NAMALWA (cell line): Measurements from ENCODE around the gene MYO9B.

Source experiments
- DNase-seq: peaks from one replicate; pipeline ENCODE4 v3.0.0-alpha.2; 2015; ENCODE audit warnings: low spot score

MYO9B gene

DNA sequence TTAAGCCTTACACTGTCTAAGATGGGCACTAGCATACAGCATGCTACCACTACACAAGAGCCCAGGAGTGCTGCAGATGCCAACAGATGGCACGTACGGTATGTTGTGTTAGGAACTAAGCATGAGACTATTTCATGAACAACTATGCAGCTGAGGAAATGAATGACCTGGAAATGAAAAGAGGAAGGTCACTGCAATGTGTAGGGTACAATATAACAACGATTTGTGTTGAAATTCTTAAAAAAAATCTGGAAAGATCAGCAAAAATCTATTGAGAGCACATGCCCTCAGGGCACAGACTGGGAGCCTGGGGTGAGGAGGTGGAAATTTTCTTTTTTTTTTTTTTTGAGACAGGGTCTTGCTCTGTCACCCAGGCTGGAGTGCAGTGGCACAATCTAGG, 14.8 kb upstream of the MYO9B start:
- no peak for DNase-seq

DNA sequence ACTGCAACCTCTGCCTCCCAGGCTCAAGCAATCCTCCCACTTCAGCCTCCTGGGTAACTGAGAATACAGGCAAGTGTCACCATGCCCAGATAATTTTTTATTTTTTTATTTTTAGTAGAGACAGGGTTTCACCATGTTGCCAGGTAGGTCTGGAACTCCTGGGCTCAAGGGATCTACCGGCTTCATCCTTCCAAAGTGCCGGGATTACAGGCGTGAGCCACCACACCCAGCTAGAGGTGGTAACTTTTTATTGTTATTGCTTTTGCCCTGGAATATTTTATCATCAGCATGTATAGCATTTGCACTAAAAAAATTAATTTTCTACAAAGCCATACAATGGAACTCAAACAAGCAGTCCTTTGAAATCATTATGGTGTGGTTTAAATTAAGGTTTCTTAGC, 14.4 kb upstream of the MYO9B start:
- no peak for DNase-seq

DNA sequence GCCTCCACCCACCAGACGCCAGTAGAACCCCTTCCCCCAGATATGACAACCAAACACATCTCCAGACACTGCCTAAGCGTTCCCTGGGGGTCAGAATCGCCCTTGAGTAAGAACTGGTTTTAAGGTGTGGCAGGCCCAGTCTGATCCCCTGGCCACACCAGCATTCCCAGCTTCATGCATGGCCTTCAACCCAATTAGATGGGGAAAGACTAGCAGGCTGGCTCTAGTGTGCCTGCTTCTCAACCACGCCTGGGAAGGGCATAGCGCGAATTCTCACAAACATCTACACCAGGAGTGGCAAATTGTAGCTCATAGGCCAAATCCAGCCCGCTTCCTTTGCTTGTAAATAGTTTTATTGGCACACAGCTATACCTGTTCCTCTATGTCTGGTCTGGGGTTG, 13.9 kb upstream of the MYO9B start:
- DNase-seq, result no peak

DNA sequence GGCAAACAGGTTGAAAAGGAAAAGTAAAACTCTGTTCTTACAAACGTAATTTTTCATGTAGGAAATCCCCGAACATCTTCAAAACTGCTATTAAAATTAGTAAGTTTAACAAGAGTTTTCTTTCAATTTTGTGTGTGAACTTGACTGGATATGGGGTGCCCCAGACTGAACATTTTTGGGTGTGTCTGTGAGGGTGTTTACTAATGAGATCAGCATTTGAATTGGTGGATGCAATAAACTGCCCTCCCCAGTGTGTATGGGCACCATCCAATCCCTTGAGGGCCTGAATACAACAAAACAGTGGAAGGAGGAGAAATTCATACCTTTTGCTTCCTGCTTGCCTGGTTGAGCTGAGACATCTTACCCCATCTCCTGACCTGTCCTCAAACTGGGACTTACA, 12.1 kb upstream of the MYO9B start:
- no peak for DNase-seq

DNA sequence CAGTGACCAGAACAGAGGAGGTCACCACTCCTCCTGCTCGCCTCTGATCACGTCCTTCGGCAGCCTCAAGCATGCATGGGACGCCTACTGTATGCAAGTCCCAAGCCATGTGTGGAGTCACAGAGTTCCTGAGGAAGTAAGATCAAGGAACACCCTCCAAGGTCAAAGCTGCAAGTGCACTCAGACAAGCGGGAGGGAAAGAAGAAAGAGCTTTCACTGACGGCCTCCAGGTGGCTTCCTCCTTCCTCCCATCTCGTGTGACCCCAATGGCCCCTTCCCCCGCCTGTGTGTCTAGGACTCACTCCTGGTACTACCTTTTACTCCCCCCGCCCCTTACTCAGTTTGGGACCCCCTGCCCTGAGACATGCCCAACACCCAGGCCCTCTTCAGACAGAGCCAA, 6.4 kb upstream of the MYO9B start:
- peak; percentile 29 for DNase-seq

- DNase-seq, result no peak
Measured at GRCh38 chr19:17070421-17070820, 5.2 kb upstream of the MYO9B start.

GRCh38 chr19:17070912-17071311, 4.7 kb upstream of the MYO9B start:
- no peak for DNase-seq

GRCh38 chr19:17073869-17074633, 1.5 kb upstream of the MYO9B start:
- DNase-seq, result peak; percentile 84

DNA sequence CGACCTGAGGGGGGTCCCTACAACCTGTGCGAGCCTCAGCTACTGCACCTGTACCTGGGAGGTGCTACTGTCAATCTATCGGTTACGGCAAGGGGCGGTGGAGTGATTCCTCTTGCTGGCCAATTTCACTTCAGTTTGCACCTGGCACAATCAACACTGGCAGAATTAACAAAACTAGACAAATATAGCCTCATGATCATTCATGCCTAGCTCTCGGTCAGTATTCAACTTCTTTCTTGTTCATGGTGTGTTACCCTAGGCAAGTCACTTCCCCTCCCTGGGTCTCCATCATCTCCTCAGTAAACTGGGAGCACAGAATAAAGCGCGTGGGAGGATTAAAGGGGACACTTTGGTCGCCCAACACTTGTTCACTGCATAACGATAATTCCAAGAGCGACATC, 943 bp upstream of the MYO9B start:
- DNase-seq, result peak; percentile 75

- peak; percentile 63 for DNase-seq
Measured at GRCh38 chr19:17075864-17076542, 426 bp downstream of the MYO9B start.

DNA sequence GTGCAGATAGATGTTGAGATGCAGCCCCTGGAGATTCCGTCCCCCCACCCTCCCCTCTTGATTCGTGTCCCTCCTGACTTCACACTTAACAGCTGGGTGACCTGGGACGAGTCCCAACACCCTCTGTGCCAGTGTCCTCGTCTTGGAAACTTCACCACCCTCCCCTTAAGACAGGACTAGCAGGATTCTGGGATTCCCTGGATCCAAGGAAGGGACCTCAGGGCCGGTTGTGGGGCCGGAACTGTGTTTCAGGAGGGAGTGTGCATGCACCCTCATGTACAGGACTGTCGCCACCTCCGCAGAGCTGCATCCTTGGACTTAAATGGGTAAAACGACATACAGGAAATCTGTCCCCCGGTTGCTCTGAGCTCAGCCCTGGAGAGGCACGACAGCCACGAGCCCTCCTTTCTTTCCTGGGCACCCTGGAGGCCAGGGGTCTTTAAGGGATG, 990 bp downstream of the MYO9B start:
- peak; percentile 44 for DNase-seq

DNA sequence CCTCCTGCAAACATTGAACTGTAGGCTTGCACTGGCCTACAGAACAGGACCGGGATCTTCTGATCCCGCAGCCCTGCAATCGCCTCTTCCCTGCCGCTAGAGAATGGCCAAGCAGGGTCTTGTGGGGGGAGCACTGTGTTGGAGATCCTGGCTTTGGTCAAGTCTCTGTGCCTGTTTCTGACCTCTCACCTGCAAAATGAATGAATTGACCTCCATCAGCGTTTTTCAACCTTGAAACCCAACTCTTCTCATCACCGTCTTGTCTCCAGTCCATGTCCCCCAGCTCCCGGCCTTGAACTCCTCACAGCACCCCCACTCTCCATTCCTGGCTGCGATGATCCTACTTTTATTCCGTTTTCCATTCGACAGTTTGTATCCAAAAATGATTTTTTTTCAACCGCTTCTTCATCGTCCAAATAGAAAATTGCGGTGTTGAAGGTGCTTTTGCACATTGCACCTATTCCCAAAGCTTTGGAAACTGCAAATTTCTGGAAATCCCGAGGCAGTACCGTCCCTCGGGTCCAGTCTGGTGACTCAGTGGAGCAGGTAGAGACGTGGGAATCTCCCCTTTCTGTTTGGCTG, 2.0 kb downstream of the MYO9B start:
- no peak for DNase-seq

GRCh38 chr19:17078036-17078919, 2.7 kb downstream of the MYO9B start:
- no peak for DNase-seq

GRCh38 chr19:17078920-17079709, 3.5 kb downstream of the MYO9B start:
- DNase-seq, result no peak

GRCh38 chr19:17079710-17080439, 4.3 kb downstream of the MYO9B start:
- peak; percentile 87 for DNase-seq

DNA sequence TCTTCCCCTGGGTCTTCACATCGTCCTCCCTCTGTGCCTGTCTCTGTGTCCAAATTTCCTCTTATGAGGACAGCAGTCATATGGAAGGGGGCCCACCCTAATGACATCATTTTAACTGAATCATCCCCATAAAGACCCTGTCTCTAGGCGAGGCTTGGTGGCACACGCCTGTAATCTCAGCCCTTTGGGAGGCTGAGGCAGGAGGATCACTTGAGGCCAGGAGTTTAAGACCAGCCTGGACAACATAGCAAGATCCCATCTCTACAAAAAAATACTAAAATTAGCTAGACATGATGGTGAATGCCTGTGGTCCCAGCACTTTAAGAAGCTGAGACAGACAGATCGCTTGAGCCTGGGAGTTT, 4.8 kb downstream of the MYO9B start:
- DNase-seq, result no peak

GRCh38 chr19:17081672-17082630, 6.4 kb downstream of the MYO9B start:
- DNase-seq, result peak; percentile 26

- DNase-seq, result no peak
Measured at GRCh38 chr19:17086120-17086519, 10.5 kb downstream of the MYO9B start.

- DNase-seq, result no peak
Measured at GRCh38 chr19:17086834-17087233, 11.3 kb downstream of the MYO9B start.

GRCh38 chr19:17088552-17088951, 13.0 kb downstream of the MYO9B start:
- no peak for DNase-seq
